ENCODE data around the gene AZIN2.

DNA sequence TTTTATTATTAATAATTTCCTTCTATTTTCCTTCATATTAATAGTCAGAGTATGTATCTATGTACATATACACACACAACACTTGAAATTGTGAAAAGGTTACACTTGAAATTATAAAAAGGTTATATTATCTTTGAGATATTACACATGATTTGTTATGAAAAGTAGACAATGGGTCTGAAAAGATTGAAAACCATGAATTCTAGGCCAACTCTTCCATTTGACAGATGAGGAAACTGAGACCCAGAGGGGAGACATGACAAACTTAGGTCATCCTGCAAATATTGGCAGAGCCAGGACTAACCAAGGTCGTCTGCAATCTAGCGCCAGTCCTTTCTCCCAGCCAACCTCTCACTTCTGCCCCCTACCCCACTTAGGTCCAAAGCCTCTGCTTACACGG is 67.7 kb downstream of the AZIN2 start:
- TF ChIP-seq, protein P1, sequence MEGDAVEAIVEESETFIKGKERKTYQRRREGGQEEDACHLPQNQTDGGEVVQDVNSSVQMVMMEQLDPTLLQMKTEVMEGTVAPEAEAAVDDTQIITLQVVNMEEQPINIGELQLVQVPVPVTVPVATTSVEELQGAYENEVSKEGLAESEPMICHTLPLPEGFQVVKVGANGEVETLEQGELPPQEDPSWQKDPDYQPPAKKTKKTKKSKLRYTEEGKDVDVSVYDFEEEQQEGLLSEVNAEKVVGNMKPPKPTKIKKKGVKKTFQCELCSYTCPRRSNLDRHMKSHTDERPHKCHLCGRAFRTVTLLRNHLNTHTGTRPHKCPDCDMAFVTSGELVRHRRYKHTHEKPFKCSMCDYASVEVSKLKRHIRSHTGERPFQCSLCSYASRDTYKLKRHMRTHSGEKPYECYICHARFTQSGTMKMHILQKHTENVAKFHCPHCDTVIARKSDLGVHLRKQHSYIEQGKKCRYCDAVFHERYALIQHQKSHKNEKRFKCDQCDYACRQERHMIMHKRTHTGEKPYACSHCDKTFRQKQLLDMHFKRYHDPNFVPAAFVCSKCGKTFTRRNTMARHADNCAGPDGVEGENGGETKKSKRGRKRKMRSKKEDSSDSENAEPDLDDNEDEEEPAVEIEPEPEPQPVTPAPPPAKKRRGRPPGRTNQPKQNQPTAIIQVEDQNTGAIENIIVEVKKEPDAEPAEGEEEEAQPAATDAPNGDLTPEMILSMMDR (IDR thresholded peaks at IDR 0.05) = no peak
- TF ChIP-seq POLR2AphosphoS5 (IDR thresholded peaks at IDR 0.05) (no peak), POLR2A (IDR thresholded peaks at IDR 0.05) (no peak), EP300 (IDR thresholded peaks at IDR 0.05; ENCODE audit: low read depth) (no peak)
